Dedifferentiated amniotic fluid mesenchymal stem cell (primary cell): ENCODE measurements around the gene KRT7.
"Not testable (repeated sequence)": the region's sequence is repeated elsewhere in the genome, so short reads cannot be mapped to it uniquely, and the experiment has no call there.

ENCODE experiments used
- DNase-seq: peaks from one replicate; pipeline ENCODE4 v3.0.0-alpha.2; 2016; ENCODE audit errors: extremely low spot score

KRT7 gene

GRCh38 chr12:52278575-52279421, 45.8 kb downstream of the KRT7 start:
- DNase-seq = peak; percentile 64

- DNase-seq = no peak
These were observed 46.6 kb downstream of the KRT7 start for GRCh38 chr12:52279422-52280318.

- peak; percentile 98 for DNase-seq
These were observed 47.3 kb downstream of the KRT7 start for GRCh38 chr12:52280319-52280795.

GRCh38 chr12:52280796-52281560, 47.9 kb downstream of the KRT7 start:
- DNase-seq = peak; percentile 98

- no peak for DNase-seq
These were observed 51.6 kb downstream of the KRT7 start for GRCh38 chr12:52284562-52285171.

- DNase-seq = no peak
These were observed 52.2 kb downstream of the KRT7 start for GRCh38 chr12:52285172-52285745.

- DNase-seq = no peak
These were observed 52.9 kb downstream of the KRT7 start for GRCh38 chr12:52285851-52286530.

GRCh38 chr12:52286857-52287785, 54.1 kb downstream of the KRT7 start:
- not testable (repeated sequence) for DNase-seq

GRCh38 chr12:52287816-52288805, 55.1 kb downstream of the KRT7 start:
- DNase-seq = not testable (repeated sequence)

- not testable (repeated sequence) for DNase-seq
These were observed 57.6 kb downstream of the KRT7 start for GRCh38 chr12:52290483-52291134.

- DNase-seq = no peak
These were observed 58.4 kb downstream of the KRT7 start, which contains the start of gene KRT81 for GRCh38 chr12:52291267-52291935. Gene KRT81, minus strand, starts transcription at chr12:52291534. Its CDS starts 69 bp downstream, at chr12:52291465.

GRCh38 chr12:52293926-52294325, 60.9 kb downstream of the KRT7 start:
- DNase-seq = no peak

- DNase-seq = no peak
These were observed 61.8 kb downstream of the KRT7 start for GRCh38 chr12:52294803-52295202.

- no peak for DNase-seq
These were observed 62.6 kb downstream of the KRT7 start for GRCh38 chr12:52295663-52296062.

- no peak for DNase-seq
These were observed 63.7 kb downstream of the KRT7 start for GRCh38 chr12:52296572-52297215.
